Breast epithelium (tissue), 3 donors: ENCODE data around the gene RAB1A.

Experiments used
- CTCF ChIP-seq, 3 donors: fragments of 450-650 bp; IDR thresholded peaks; one replicate each; pipeline ENCODE4 v1.5.1; 2016 to 2017; ENCODE audit warnings: antibody characterized with exemption in 3 of 3, mild to moderate bottlenecking in 3 of 3, moderate library complexity in 3 of 3
- POLR2AphosphoS5 ChIP-seq, 3 donors: sonication (generic); formaldehyde crosslinking; IDR thresholded peaks; one replicate each; pipeline ENCODE4 v1.6.1; 2017; ENCODE audit warnings: antibody characterized with exemption in 3 of 3

GRCh38 chr2:65071499-65072180 is 58.3 kb downstream of the RAB1A start:
- TF ChIP-seq CTCF (IDR thresholded peaks at IDR 0.05) (peak in 1 of 3 donors; percentile 12), POLR2AphosphoS5 (IDR thresholded peaks at IDR 0.05) (no peak)
